Endothelial cell of umbilical vein (primary cell): ENCODE data around the gene COL1A1. TPM values are rescaled to one million over a fixed set of nuclear protein-coding genes. Genes with fewer than 3 reads are reported as not detected.
A peak's percentile ranks its signal among the peaks of the same experiment; 100 is the strongest.

Source experiments
- BruUV-seq: library from RNA; stranded (reverse); fragments of 400-500 nt; replicated peaks from 2 replicates; lab custom pipeline; 2021; lab: Mats Ljungman, UMichigan
- CTCF ChIA-PET: fragments of 300-600, 350-600 bp; sonication (Branson Sonifier 250); formaldehyde crosslinking; loops from one replicate; lab custom pipeline; 2021; ENCODE audit warnings: antibody characterized with exemption, inconsistent platforms; lab: Charles Lee
- POLR2A ChIA-PET: fragments of 300-600, 350-600 bp; sonication (Branson Sonifier 250); formaldehyde crosslinking; loops from one replicate; lab custom pipeline; 2021; ENCODE audit warnings: antibody characterized with exemption, inconsistent platforms; lab: Charles Lee
- DNase-seq: peaks from one replicate; pipeline ENCODE4 v3.0.0-alpha.2; 2011; ENCODE audit warnings: low read depth, low spot score
- FAIRE-seq: peaks from 2 replicates; lab custom pipeline; 2011; peaks lifted over from hg19 to GRCh38; lab: Jason Lieb, UNC
- H2AFZ ChIP-seq: 2 replicates; pipeline ENCODE4 v1.6.0; 2012; ENCODE audit warnings: low read depth, low read length, control low read depth, inconsistent platforms
- H3K27ac ChIP-seq: 2 replicates; pipeline ENCODE4 v1.5.1; 2011; ENCODE audit warnings: low read depth, mild to moderate bottlenecking, control low read depth, low read length, moderate library complexity; ENCODE audit not compliant: insufficient read depth
- H3K27me3 ChIP-seq, 2 experiments: 2 replicates each; pipeline versions ENCODE4 v1.6.0 to v1.6.1; 2011; ENCODE audit warnings: low read length in 2 of 2, mixed read lengths in 1 of 2; ENCODE audit not compliant: control insufficient read depth in 2 of 2, insufficient read depth in 2 of 2
- H3K36me3 ChIP-seq, 2 experiments: 2 replicates in 1 of 2; 3 replicates in 1 of 2; pipeline ENCODE4 v1.5.1; 2011; ENCODE audit warnings: low read length in 2 of 2, mild to moderate bottlenecking in 1 of 2, moderate library complexity in 1 of 2; ENCODE audit not compliant: control insufficient read depth in 2 of 2, insufficient read depth in 2 of 2; ENCODE audit errors: extremely low read depth in 1 of 2
- H3K4me1 ChIP-seq: 3 replicates; pipeline ENCODE4 v1.5.1; 2011; ENCODE audit warnings: mild to moderate bottlenecking, low read length; ENCODE audit not compliant: control insufficient read depth, insufficient read depth; ENCODE audit errors: extremely low read depth
- H3K4me2 ChIP-seq: 2 replicates; pipeline ENCODE4 v1.6.1; 2011; ENCODE audit warnings: low read length, control low read depth, mixed read lengths; ENCODE audit not compliant: insufficient read depth
- H3K4me3 ChIP-seq, 3 experiments: fragments of 200-600 bp in 1 of 3; sonication (generic), shearing (Covaris generic) in 1 of 3; replicated peaks in 1 of 3; 2 replicates each; pipeline ENCODE4 v1.5.1; 2011 to 2016; ENCODE audit warnings: control low read depth in 3 of 3, low read length in 3 of 3, mild to moderate bottlenecking in 2 of 3, inconsistent platforms in 1 of 3, low read depth in 1 of 3, moderate library complexity in 1 of 3; ENCODE audit not compliant: insufficient read depth in 1 of 3
- H3K79me2 ChIP-seq: 2 replicates; pipeline ENCODE4 v1.6.0; 2012; ENCODE audit warnings: low read length, inconsistent platforms; ENCODE audit not compliant: control insufficient read depth, insufficient read depth
- H3K9ac ChIP-seq: replicated peaks from 2 replicates; pipeline ENCODE3; 2011; ENCODE audit warnings: low read length, control low read depth; ENCODE audit not compliant: insufficient read depth; ENCODE audit errors: extremely low read depth
- H3K9me1 ChIP-seq: replicated peaks from 3 replicates; pipeline ENCODE4 v1.6.0; 2011; ENCODE audit warnings: mild to moderate bottlenecking, low read length; ENCODE audit not compliant: control insufficient read depth, insufficient read depth; ENCODE audit errors: extremely low read depth
- H3K9me3 ChIP-seq: replicated peaks from 2 replicates; pipeline ENCODE4 v1.5.1; 2012; ENCODE audit warnings: low read length, inconsistent platforms; ENCODE audit not compliant: control insufficient read depth, insufficient read depth
- H4K20me1 ChIP-seq: replicated peaks from 2 replicates; pipeline ENCODE3; 2011; ENCODE audit warnings: mild to moderate bottlenecking, low read length; ENCODE audit not compliant: control insufficient read depth, insufficient read depth; ENCODE audit errors: extremely low read depth
- JUN ChIP-seq: IDR thresholded peaks from 2 replicates; pipeline ENCODE4 v1.6.1; 2011; ENCODE audit warnings: borderline replicate concordance, low read depth; ENCODE audit not compliant: insufficient read length, insufficient read depth
- MYC ChIP-seq: IDR thresholded peaks from one replicate; pipeline ENCODE4 v1.6.1; 2011; ENCODE audit warnings: mild to moderate bottlenecking, low read depth, low read length
- POLR2AphosphoS5 ChIP-seq: IDR thresholded peaks from 2 replicates; pipeline ENCODE4 v1.6.1; 2012; ENCODE audit warnings: low read depth, mild to moderate bottlenecking, control low read depth, low read length, moderate library complexity; ENCODE audit not compliant: insufficient read depth
- dilution Hi-C: fragments of 300-500 bp; cut with MboI; formaldehyde crosslinking; loops from one replicate; pipeline ENCODE4 v1.15.0; 2019; ENCODE audit warnings: low sequenced_read_pairs; ENCODE audit not compliant: extremely low pct_ligation_motif_present
- intact Hi-C: fragments of 100-400 bp; cut with micrococcal nuclease; formaldehyde crosslinking; loops from one replicate; pipeline ENCODE4 v1.10.0; 2022
- polyA plus RNA-seq, 4 experiments: library from polyadenylated mRNA; depleted of rRNA in 3 of 4; stranded (reverse) in 3 of 4; unstranded in 1 of 4; fragments of >200 nt; gene quantifications; 2 replicates each; pipeline versions ENCODE4 v1.2.1 to v1.2.3, GENCODE V29; 2011 to 2012; ENCODE audit warnings: missing spikeins in 1 of 4
- total RNA-seq: library from RNA; stranded (reverse); gene quantifications from 2 replicates; pipeline ENCODE4 v1.2.3, GENCODE V29; 2021

Gene COL1A1
- total and polyA plus RNA-seq, 2 donors (not counting 3 experiments of a cell fraction or from before 2014, with no cell fraction given): 0.07 TPM

- Histone ChIP-seq H3K27ac (peak overlapping the region; percentile 17), H3K9ac (peak overlapping the region; percentile 76), H3K36me3 (peaks cover 0 to 5% of the 10 kb centered on the region in 2 experiments), H4K20me1 (no peaks in the 10 kb centered on the region), H3K79me2 (peaks cover 60% of the 10 kb centered on the region), H3K9me3 (no peaks in the 10 kb centered on the region), H2AFZ (no peak overlapping the region), H3K27me3 (no peaks in the 10 kb centered on the region), H3K4me1 (peaks cover 32% of the 10 kb centered on the region), H3K4me2 (peak overlapping the region; percentile 54), H3K4me3 (peak overlapping the region; percentile 53 to 85 (median 82)), H3K9me1 (no peaks in the 10 kb centered on the region)
- dilution Hi-C loops: no loop called here
- FAIRE-seq (peak; percentile 53), DNase-seq (peak; percentile 59)
- intact Hi-C loops: no loop called here
- BruUV-seq: no TSS peak
- no peak for TF ChIP-seq MYC
- no peak for TF ChIP-seq JUN
- peak; percentile 39 for TF ChIP-seq POLR2AphosphoS5
- ChIA-PET POLR2A (no interaction called here), CTCF (interaction anchor here (1.3 to 4.3 kb wide), 5 partner anchors 10 to 55 kb away, joined by 3 to 27 read pairs (median 15); partner anchors contain the start of gene PDK2)
These were observed 51.7 kb downstream of the COL1A1 start for GRCh38 chr17:50149417-50150353.

GRCh38 chr17:50149091-50149416, 52.4 kb downstream of the COL1A1 start:
- dilution Hi-C loops (no loop called here), intact Hi-C loops (no loop called here)
- Histone ChIP-seq H4K20me1 (no peaks in the 10 kb centered on the region), H3K4me2 (peak overlapping the region; percentile 54), H3K9me3 (no peaks in the 10 kb centered on the region), H3K27ac (peak overlapping the region; percentile 17), H3K27me3 (no peaks in the 10 kb centered on the region), H3K4me3 (peak overlapping the region; percentile 53 to 82 (median 63)), H2AFZ (no peak overlapping the region), H3K9me1 (no peaks in the 10 kb centered on the region), H3K9ac (peak overlapping the region; percentile 38), H3K4me1 (peaks cover 32% of the 10 kb centered on the region), H3K79me2 (peaks cover 63% of the 10 kb centered on the region), H3K36me3 (peaks cover 0 to 10% of the 10 kb centered on the region in 2 experiments)
- POLR2A ChIA-PET: no interaction called here
- no TSS peak for BruUV-seq
- CTCF ChIA-PET: interaction anchor here (1.3 to 4.3 kb wide), 5 partner anchors 9 to 54 kb away, joined by 3 to 27 read pairs (median 13); partner anchors contain the start of gene PDK2
- no peak for DNase-seq
- FAIRE-seq: no peak
- peak; percentile 58 for TF ChIP-seq POLR2AphosphoS5
- TF ChIP-seq MYC: no peak
